ENCODE results near the gene CDH4. TPM values are rescaled to one million over a fixed set of nuclear protein-coding genes. Genes with fewer than 3 reads are reported as not detected.

The CDH4 gene
- total RNA-seq, 1 experiment from 2014 or later: 5.3 TPM

GRCh38 chr20:61649105-61649859 is 397.2 kb downstream of the CDH4 start:
- no peak for ATAC-seq
- POLR2A ChIA-PET: interaction anchor here (0.5 to 0.9 kb wide), 2 partner anchors 510 to 1626 kb away, joined by 3 read pairs; no protein-coding TSS in a partner anchor
- Mint-ChIP-seq H3K4me1 (peaks cover 7% of the 10 kb centered on the region; the same call in 1 of the 2 replicates), H3K27ac (no peak overlapping the region), H3K27me3 (ENCODE audit: low read depth) (peaks cover 26% of the 10 kb centered on the region), H3K36me3 (peaks cover 5% of the 10 kb centered on the region), H3K9me3 (peaks cover 3% of the 10 kb centered on the region), H3K4me3 (no peak overlapping the region)
- no peak for DNase-seq (ENCODE audit: low spot score)
- CTCF ChIA-PET: interaction anchor here (1.0 kb wide), 1 partner anchor 10 kb away, joined by 3 read pairs; no protein-coding TSS in a partner anchor
- no peak for TF ChIP-seq ZNF232 (CRISPR knock-in tag; IDR thresholded peaks at IDR 0.05)
- TF ChIP-seq TCF7 (CRISPR knock-in tag; IDR thresholded peaks at IDR 0.05; ENCODE audit: low read depth): no peak
- no peak for TF ChIP-seq E2F1 (CRISPR knock-in tag; IDR thresholded peaks at IDR 0.05)
- TF ChIP-seq RORB (CRISPR knock-in tag; IDR thresholded peaks at IDR 0.05): no peak
- TF ChIP-seq ATF3 (CRISPR knock-in tag; conservative IDR thresholded peaks at IDR 0.05): no peak
- no peak for TF ChIP-seq GRHL2 (CRISPR knock-in tag; IDR thresholded peaks at IDR 0.05; ENCODE audit: insufficient replicate concordance, severe bottlenecking)
- no peak for TF ChIP-seq SP1 (CRISPR knock-in tag; conservative IDR thresholded peaks at IDR 0.05)
- no peak for TF ChIP-seq PRDM15 (CRISPR knock-in tag; IDR thresholded peaks at IDR 0.05)
- TF ChIP-seq ARID4B (CRISPR knock-in tag; IDR thresholded peaks at IDR 0.05; ENCODE audit: borderline replicate concordance): no peak
- TF ChIP-seq SMAD3 (CRISPR knock-in tag; IDR thresholded peaks at IDR 0.05; ENCODE audit: borderline replicate concordance): no peak
- TF ChIP-seq NFE2L1 (CRISPR knock-in tag; IDR thresholded peaks at IDR 0.05): no peak
- TF ChIP-seq GTF2I (CRISPR knock-in tag; conservative IDR thresholded peaks at IDR 0.05): no peak
- TF ChIP-seq NR3C1 (CRISPR knock-in tag; conservative IDR thresholded peaks at IDR 0.05; ENCODE audit: low read depth): no peak
- TF ChIP-seq ZNF512 (CRISPR knock-in tag; IDR thresholded peaks at IDR 0.05; ENCODE audit: borderline replicate concordance): no peak
